Measurements from ENCODE around the gene NFE2L2. TPM values are rescaled to one million over a fixed set of nuclear protein-coding genes. Genes with fewer than 3 reads are reported as not detected.
A peak's percentile ranks its signal among the peaks of the same experiment; 100 is the strongest.

Gene NFE2L2
- total and polyA plus RNA-seq, 8 donors: 76.0 to 104 (median 88.7) TPM

DNA sequence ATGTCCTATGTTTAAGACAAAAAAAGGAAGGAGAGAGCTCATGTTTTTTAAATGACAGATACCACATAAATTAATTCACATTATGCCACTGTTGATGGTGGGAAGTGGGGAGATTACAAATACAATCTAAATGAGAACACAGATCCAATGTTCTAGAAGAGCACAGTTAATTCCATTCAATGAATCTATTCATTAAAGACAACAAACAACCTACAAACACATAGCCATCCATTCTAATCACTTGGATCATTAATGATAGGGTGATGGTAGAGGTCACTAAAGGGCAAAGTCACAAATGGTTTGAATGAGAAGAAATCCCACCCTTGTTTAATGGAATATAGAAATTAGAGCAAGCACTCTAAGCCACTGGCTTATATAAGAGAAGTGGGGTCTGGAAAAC, 30.3 kb downstream of the NFE2L2 start:
- ATAC-seq (no peak), DNase-seq (no peak)
- Histone ChIP-seq H3K9me3 (no peaks in the 10 kb centered on the region), H3K4me1 (peaks cover 21 to 43% of the 10 kb centered on the region in 2 donors), H3K27me3 (no peaks in the 10 kb centered on the region), H3K27ac (no peak overlapping the region), H3K36me3 (peaks cover 0 to 53% of the 10 kb centered on the region in 2 donors), H3K4me3 (no peak overlapping the region)
- TF ChIP-seq, protein P1, sequence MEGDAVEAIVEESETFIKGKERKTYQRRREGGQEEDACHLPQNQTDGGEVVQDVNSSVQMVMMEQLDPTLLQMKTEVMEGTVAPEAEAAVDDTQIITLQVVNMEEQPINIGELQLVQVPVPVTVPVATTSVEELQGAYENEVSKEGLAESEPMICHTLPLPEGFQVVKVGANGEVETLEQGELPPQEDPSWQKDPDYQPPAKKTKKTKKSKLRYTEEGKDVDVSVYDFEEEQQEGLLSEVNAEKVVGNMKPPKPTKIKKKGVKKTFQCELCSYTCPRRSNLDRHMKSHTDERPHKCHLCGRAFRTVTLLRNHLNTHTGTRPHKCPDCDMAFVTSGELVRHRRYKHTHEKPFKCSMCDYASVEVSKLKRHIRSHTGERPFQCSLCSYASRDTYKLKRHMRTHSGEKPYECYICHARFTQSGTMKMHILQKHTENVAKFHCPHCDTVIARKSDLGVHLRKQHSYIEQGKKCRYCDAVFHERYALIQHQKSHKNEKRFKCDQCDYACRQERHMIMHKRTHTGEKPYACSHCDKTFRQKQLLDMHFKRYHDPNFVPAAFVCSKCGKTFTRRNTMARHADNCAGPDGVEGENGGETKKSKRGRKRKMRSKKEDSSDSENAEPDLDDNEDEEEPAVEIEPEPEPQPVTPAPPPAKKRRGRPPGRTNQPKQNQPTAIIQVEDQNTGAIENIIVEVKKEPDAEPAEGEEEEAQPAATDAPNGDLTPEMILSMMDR (IDR thresholded peaks at IDR 0.05): no peak
- intact Hi-C loops (cut with DNase I): no loop called here

DNA sequence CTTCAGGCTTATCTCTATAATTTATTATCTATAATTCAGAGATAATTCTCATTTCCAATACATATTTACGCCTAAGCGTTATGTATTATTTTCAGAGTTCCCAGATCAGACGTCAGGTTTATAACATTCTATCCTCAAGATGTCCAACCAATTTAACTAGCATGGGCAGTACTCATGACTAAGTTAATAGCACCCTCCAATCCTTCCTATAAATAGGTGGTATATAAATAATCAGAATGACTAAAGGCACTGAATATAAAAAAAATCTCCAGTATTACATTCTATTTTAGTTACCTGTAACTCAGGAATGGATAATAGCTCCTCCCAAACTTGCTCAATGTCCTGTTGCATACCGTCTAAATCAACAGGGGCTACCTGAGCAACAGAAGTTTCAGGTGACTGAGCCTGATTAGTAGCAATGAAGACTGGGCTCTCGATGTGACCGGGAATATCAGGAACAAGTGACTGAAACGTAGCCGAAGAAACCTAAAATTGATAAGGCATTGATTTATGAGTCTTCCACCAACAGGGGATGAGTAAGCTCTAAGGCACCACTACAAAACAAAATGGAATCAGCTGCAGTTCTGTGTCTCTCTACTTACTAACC, 32.3 kb downstream of the NFE2L2 start:
- ATAC-seq (no peak), DNase-seq (no peak)
- intact Hi-C loops (cut with DNase I): no loop called here

GRCh38 chr2:177231270-177231669, 33.3 kb downstream of the NFE2L2 start:
- no peak overlapping the region for H3K4me3 ChIP-seq
- peaks cover 0 to 66% of the 10 kb centered on the region in 2 donors for H3K36me3 ChIP-seq
- no peak for DNase-seq
- TF ChIP-seq, protein P1 (IDR thresholded peaks at IDR 0.05): no peak
- H3K4me1 ChIP-seq: peaks cover 0 to 33% of the 10 kb centered on the region in 2 donors
- no peak overlapping the region for H3K27ac ChIP-seq
- H3K27me3 ChIP-seq: no peaks in the 10 kb centered on the region
- H3K9me3 ChIP-seq: no peaks in the 10 kb centered on the region
- intact Hi-C loops (cut with DNase I): no loop called here
- no peak for ATAC-seq

More for the DNA sequence above, 32.3 kb downstream of the NFE2L2 start:
- peaks cover 5 to 33% of the 10 kb centered on the region in 2 donors for H3K4me1 ChIP-seq
- H3K4me3 ChIP-seq: no peak overlapping the region
- H3K9me3 ChIP-seq: no peaks in the 10 kb centered on the region
- H3K36me3 ChIP-seq: peaks cover 0 to 66% of the 10 kb centered on the region in 2 donors
- TF ChIP-seq, protein P1 (IDR thresholded peaks at IDR 0.05): no peak
- no peak overlapping the region for H3K27ac ChIP-seq
- H3K27me3 ChIP-seq: no peaks in the 10 kb centered on the region

- H3K36me3 ChIP-seq: peaks cover 0 to 63% of the 10 kb centered on the region in 2 donors
Observed at GRCh38 chr2:177229442-177230242, 34.9 kb downstream of the NFE2L2 start.

More at GRCh38 chr2:177229442-177230242, 34.9 kb downstream of the NFE2L2 start:
- intact Hi-C loops (cut with DNase I): no loop called here
- ATAC-seq (no peak), DNase-seq (no peak)
- Histone ChIP-seq H3K9me3 (no peaks in the 10 kb centered on the region), H3K4me3 (no peak overlapping the region), H3K27me3 (no peaks in the 10 kb centered on the region), H3K4me1 (peaks cover 0 to 24% of the 10 kb centered on the region in 2 donors), H3K27ac (peak overlapping the region in 1 of 2 donors; percentile 2)
- TF ChIP-seq, protein P1 (IDR thresholded peaks at IDR 0.05): no peak
